MM.1S (cell line): ENCODE data around the gene TMEM263.

Source experiments
- CTCF ChIP-seq: fragments of 300-600 bp; sonication (generic); IDR thresholded peaks from 2 replicates; pipeline ENCODE4 v1.5.1; 2016; ENCODE audit warnings: antibody characterized with exemption, low read length, mixed read lengths
- EZH2 ChIP-seq: fragments of 300-600 bp; sonication (generic); optimal IDR thresholded peaks from 2 replicates; pipeline ENCODE3; 2017; ENCODE audit warnings: low read depth, mild to moderate bottlenecking, antibody characterized with exemption, low read length, mixed read lengths

DNA sequence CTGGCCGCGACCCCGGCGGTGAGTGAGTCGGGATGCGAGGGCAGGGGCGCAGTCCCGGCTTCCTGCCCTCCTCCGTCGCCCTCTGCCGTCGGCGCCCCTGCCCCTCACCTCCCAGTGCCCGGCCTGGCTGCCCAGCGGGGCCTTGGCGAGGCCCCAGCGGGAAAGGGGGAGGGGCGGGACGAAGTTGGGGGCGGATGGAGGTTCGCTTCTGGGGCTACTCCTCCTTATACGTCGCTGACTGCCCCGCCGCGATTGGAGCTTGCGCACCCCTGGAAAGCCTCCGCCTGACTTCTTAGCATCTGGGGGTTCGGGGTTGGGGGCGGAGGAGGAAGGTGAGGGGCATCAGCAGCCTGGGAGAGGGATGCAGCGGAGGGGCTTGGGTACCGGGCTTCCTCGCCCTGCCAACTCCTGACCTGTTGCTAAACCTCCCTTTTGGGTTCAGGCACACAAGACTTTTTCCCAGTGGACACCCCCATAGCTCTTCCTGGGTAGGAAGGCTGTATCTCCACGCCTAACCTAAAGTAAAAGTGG is 406 bp downstream of the TMEM263 start:
- TF ChIP-seq CTCF (no peak), EZH2 (no peak)
